Measurements from ENCODE around the gene DUXA.
"Not testable (repeated sequence)": the region's sequence is repeated elsewhere in the genome, so short reads cannot be mapped to it uniquely, and the experiment has no call there.

The DUXA gene

DNA sequence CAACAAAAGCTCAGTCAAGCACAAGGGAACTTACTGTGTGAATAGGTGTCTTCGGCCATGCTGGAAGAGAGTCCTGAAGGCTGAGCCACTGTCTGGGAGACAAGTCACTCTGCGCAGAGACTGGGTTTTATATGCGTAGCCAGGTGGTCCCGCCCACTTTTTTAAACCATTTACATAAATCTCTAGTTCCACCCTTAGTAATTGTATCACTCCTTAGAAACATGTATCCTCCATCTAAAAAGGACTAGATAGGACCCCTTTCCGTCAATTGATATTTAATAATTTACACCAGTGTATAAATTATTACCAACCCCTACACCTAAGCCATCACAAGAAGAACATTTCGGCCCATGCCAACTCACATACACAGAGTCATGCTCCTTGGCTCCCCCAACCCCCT, at the start of gene DUXA:
Gene DUXA, minus strand, starts transcription at position 101 of the 400 bp plus-strand sequence. Its CDS starts 42 bp downstream, at position 59.
- no peak for DNase-seq (ENCODE audit: low read depth)

DNA sequence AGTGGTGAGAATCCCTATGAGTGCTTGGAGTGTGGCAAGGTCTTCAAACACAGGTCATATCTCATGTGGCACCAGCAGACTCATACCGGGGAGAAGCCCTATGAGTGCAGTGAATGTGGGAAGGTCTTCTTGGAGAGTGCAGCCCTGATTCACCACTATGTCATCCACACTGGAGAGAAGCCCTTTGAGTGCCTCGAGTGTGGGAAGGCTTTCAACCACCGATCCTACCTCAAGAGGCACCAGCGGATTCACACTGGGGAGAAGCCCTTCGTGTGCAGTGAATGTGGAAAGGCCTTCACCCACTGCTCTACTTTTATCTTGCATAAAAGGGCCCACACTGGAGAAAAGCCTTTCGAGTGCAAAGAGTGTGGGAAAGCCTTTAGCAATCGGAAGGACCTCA, 44.8 kb upstream of the DUXA start:
- DNase-seq (ENCODE audit: low read depth) = no peak

DNA sequence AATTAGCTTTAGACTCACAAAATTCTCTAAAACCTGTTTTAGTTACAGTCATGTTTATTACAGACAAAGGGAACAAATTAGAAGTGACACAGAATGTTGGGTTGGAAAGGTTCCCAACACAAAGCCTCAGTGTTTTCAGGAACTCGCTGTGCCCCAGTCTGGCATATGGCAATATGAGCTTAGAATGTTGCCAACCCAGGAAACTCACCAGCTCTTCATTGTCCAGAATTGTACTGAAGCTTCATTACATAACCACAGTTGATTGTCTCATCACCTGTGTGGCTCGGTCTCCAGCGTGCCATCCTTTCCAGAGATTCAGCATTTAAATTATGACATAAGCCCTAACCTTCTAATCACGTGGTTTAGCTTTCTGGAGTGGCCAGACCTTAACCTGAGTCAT, 43.1 kb upstream of the DUXA start:
- DNase-seq (ENCODE audit: low read depth) = no peak

DNA sequence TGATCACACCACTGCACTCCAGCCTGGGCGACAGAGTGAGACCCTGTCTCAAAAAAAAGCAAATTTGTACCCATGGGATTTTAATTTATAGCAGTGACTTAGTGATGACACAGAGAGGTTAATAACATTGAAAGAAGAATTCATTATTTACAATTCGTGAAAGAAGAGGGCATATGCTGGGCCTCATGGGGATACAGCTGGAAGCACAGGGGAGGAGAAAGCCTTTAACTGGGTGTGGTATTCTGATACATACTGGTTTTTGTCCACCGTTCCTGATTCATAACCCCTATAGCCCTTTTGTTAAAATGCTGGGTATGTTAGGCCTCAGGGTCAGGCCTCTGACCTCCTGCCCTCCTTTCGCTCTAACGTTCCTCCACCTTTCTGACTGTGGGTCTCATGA, 34.9 kb upstream of the DUXA start:
- DNase-seq (ENCODE audit: low read depth) = no peak

DNA sequence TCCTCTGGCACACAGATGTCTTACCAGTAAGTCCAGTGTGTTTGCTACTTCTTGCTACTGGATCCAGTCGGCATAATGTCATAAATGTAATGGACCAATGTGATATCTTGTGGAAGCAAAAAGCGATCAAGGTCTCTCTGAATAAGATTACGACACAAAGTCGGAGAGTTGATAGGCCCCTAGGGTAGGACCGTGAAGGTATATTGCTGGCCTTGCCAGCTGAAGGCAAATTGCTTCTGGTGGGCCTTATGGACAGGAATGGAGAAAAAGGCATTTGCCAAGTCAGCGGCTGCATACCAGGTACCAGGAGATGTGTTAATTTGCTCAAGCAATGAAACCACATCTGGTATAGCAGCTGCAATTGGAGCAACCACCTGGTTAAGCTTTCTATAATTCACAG, 30.6 kb upstream of the DUXA start:
- not testable (repeated sequence) for DNase-seq (ENCODE audit: low read depth)

DNA sequence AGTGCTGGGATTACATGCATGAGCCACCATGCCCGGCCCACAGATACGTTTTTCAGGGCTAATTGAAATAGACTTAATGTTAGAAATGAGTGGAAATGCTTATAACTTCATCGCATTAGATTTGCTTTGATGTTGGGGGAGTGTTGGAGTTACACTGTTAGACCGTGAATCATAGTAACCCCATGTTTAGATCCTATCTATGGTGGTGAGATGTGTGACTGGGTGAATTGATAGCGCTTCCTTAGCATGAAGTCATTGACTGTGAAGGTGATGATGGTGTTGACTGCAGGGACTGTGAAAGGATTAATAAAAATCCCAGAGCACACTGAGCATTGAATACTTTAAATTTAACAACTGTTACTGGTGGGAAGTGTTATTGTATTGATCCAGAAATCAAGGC, 25.7 kb upstream of the DUXA start:
- DNase-seq (ENCODE audit: low read depth) = no peak

DNA sequence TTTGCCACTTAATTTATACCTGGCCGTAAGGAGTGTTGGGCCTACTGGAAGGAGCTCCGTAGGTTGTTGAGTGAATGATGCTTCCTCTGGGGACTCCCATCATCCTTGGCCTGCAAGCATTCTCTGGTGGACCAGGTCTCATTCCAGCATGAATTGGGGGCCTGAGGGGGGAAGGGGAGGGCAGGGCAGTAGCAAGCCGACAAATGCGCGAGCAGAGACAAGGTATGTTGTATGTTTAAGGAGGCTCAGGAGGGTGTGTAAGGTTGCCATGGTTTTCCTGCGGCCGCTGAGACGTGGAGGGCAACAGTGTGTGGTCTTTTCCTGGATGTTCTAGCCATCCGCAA, 24.8 kb upstream of the DUXA start:
- no peak for DNase-seq (ENCODE audit: low read depth)

DNA sequence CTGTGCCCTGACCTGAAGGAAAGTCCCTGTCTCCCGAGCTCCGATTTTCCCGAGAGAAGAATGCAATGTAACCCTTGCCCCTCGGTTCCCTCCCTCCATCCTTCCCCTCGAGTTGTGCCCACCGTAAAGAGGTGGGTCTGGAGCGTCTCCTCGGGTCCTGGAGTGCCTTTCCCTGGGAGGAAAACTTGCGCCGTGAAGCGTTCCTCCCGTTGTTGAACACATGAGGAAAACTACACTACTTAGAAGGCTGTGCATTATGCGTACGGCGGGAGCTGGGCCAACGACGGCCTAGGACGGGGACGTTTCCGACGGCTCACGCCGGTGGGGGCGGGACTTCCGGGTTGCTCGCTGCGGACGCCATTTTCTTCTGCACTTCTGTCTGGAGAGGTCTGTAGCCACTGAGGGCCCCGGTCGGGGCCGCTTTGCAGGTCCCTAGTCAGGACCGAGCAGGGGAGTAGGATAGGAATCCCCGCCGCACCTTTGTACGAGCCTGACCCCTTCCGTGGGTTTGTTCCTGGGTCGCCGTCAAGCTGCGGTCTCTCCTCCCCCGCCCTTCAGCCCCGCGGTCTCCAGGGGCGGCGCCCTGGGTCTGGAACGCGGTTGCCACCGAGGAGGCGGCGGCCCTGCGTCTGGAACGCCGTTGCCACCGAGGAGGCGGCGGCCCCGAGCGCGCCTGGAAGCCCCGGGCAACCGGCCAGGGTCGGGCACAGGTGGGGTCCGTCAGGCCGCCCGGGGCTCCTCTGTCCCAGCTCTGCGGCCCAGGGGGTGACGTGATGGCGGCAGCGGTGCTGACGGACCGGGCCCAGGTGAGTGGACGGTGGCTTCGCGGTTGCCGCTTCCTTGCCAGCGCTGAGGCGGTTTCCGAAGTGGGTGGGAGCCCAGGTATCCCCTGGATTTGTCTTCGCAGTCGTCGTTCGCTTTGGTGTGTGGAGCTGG, 24.1 kb upstream of the DUXA start, which contains the start of gene ZNF264:
Gene ZNF264, plus strand, starts transcription at position 360 of the 936 bp plus-strand sequence. Its CDS starts 414 bp downstream, at position 774.
- DNase-seq (ENCODE audit: low read depth) = peak; percentile 68

DNA sequence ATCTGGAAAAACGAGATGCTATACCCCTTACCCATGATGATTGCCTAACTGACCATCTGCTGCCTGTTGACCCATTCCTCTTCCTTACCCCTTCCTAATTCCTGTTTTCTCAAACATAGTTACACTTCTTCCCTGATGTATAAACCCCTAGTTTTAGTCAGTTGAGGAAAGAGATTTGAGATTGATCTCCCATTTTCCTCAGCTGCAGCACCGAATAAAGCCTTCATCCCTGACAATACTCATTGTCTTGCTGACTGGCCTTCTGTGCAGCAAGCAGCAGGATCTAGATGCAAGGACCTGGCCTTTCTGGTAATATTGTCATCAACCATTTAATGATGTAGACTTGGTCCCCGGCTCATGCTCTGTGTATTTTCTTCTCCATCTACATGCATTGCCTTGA, 23.0 kb upstream of the DUXA start:
- DNase-seq (ENCODE audit: low read depth) = no peak

DNA sequence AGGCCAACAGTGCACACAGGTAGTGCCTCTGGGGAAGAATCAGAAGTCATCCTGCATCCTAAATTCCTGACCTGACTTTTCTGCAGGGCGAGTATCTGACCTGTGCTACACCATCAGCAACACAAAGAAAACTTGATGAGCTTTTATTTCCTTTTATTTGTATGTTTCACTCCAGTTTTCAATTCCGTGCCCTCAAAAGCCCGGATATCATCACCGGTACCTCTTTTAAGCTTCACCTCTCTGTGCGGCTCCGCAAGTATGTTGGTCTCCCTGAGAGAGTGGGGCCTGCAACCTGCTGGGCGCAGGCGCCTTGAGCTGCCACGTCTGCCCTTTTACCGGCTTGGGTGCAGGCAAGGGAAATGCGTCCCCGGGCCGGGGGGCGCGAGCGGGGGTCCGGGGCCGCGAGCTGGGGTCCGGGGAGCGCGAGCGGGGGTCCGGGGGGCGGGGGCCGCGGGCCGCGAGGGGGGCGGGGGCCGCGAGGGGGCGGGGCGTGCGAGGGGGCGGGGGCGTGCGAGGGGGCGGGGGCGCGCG, 4.3 kb upstream of the DUXA start:
- peak; percentile 18 for DNase-seq (ENCODE audit: low read depth)

DNA sequence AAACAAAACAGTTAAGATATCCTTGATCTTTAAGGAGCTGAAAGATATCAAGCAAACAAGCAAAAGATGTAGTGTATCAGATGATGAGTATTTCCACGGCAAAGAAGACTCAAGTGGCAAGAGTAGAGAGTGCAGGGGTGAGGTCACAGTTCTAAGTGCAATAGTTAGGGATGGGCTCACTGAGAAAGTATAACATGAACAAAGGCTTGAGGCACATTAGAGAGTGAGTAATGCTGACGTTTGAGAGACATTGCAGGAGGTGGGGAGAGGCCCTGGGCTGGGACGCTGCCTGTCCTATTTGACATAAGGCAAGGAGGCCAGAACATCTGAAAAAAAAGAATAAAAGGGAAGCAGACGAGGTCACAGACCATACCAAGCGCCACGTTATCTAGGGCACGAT, 1.4 kb downstream of the DUXA start:
- no peak for DNase-seq (ENCODE audit: low read depth)

DNA sequence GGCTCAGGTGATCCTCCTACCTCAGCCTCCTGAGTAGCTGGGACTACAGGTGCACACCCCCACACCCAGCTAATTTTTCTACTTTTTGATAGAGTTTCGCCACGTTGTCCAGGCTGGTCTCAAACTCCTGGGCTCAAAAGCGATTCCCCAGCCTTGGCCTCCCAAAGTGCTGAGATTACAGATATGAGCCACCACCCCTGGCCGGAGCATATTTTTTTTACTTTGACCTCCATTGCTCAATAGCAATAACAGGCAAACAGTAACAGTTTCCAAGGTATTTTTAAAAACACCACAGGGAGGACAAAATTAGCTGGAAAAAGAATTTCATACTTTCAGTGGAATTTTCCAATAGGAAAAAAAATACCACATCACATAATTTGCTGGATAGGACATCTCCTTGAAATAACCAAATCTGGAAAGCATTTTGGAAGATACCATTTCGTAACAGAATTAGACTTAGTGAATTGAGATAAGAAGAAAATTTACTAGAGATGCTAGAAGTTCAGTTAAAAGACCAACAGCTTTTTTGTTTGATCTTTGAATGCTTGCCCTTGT, 5.2 kb downstream of the DUXA start:
- no peak for DNase-seq (ENCODE audit: low read depth)

DNA sequence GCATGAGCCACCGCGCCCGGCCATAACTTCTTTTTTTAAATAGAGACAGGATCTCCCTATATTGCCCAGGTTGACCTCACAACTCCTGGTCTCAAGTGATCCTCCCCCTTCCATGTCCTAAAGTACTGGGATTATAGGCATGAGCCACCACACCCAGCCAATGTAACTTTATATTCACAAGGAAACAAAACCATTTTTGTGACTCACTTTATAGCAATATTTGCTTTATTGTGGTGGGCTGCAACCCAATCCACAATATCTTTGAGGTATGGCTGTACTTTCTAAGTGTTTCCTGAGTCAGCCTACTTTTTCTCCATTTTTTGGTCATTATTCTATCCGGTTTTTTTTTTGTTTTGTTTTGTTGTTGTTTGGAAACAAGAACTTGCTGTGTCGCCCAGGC, 14.4 kb downstream of the DUXA start:
- DNase-seq (ENCODE audit: low read depth) = no peak

DNA sequence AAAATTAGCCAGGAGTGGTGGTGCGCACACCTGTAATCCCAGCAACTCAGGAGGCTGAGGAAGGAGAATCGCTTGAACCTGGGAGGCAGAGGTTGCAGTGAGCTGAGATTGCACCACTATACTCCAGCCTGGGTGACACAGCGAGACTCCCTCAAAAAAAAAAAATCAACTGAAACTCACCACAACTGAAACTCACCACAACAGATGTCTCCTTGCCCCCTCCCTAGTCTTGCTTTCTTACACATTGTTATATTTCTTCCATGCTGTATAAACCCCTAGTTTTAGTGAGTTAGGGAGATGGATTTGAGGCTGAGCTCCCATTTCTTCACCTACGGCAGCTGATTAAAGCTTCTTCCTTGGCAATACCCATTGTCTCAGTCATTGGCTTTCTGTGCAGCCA, 25.6 kb downstream of the DUXA start:
- DNase-seq (ENCODE audit: low read depth) = no peak

DNA sequence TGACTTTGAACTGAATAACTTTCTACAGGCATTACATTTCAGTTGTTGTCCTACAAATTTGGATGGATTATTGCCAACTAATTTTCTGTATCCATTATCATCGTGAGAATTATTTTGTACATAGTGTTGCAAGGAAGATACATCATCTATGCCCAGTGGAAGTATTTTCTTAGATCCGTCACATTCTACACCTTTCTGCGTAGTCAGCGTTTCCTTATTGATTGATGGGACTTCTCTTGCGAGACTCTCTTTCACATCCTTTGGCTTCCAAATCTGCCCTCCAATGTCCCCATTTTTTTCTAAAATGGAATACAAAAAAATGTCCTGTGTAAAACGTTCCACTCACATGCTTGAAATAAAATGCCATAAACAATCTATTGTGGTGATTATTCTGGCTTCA, 31.5 kb downstream of the DUXA start:
- no peak for DNase-seq (ENCODE audit: low read depth)

DNA sequence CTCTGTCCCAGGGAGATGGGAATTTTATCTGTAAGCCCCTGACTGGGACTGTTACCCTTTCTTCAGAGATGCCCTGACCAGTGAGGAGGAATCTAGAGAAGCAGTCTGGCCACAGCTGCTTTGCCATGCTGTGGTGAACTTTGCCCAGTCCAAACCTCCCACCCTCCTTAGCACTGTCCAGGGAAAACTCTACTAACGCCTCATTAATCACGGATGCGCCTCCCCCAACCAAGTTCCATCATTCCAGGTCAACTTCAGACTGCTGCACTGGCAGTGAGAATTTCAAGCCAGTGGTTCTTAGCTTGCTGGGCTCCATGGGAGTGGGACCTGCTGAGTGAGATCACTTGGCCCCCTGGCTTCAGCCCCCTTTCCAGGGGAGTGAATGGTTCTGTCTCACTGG, 39.9 kb downstream of the DUXA start:
- not testable (repeated sequence) for DNase-seq (ENCODE audit: low read depth)

DNA sequence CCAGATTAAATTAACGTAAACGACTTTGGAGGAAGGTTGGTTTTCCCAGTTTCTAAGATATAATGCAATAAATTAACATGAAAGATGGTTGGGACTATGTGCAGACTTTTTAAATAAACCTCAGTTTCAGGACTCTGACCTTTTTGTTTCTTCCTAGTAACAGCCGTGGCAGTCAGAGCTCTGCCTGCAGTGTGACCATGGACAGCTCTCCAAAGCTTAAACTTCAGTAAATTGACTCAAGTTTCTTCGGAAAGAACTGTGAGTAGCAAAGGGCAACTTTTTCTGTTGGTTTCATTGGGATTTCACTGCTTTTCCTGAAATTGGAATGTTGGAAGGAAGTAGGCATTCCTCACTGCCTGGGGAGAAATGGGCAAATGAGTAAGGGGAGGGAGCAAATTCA, 43.4 kb downstream of the DUXA start:
- DNase-seq (ENCODE audit: low read depth) = no peak

DNA sequence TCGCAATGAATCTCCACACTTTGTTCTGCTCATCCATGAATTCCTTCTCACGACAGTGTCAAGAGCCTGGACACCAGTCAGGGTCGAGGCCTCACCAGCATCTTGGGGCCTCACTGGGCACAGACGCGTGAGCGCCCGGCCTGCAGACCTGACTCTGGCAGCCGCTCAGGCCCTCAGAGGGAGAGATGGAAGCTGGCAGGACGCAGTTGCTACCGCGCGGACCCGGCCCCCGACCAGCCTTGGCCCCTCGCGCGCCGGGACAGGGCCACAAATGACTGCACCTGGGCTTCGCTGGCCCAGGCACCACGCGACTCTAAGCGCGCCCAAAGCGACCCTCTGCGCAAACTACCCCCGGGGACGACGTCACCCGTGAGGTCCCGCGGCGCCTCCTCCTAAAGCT, 48.4 kb downstream of the DUXA start:
- DNase-seq (ENCODE audit: low read depth) = no peak

DNA sequence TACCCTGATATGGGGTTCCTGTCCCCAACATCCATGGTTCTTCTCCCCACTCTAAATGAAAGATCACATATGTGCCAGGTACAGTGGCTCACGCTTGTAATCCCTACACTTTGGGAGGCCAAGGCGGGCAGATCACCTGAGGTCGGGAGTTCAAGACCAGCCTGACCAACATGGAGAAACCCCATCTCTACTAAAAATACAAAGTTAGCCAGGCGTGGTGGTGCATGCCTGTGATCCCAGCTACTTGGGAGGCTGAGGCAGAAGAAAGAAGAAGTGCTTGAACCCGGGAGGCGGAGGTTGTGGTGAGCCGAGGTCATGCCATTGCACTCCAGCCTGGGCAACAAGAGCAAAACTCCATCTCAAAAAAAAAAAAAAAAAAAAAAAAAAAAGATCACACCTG, 53.8 kb downstream of the DUXA start:
- DNase-seq (ENCODE audit: low read depth) = not testable (repeated sequence)

DNA sequence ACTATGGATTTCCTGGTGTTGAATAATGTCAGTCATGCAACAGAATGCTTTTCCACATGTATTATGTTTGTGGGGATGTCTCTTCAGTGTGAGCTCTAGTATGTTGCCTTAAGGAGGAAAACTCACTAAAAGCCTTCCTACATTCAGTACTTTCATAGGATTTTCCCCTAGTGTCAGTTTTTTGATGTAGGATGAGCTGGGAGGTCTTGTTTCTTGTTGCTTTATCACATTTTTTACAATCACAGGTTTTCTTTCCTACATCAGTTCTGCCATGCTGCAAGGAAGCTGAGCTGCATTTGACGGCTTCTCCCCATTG, 56.0 kb downstream of the DUXA start:
- DNase-seq (ENCODE audit: low read depth) = no peak

DNA sequence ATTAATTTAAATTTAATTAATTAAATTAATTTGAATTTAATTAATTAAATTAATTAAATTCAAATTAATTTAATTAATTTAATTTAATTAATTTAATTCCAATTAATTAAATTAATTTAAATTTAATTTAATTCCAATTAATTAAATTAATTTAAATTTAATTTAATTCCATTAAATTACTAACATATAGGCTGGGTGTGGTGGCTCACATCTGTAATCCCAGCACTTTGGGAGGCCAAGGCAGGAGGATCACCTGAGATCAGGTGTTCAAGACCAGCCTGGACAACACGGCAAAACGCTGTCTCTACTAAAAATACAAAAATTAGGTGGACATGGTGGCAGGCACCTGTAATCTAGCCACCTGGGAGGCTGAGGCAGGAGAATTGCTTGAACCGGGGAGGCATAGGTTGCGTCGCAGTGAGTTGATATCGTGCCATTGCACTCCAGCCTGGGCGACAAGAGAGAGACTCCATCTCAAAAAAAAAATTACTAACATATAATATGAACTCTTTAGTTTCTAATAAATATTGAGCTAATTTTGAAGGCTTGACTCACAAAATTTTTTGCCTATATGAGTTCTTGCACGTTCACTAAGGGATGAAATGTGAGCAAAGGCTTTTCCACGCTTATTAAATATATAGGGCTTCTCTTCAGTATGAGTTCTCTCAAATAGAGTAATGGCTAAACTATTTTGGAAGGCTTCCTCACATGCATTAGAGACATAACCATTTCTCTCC, 56.5 kb downstream of the DUXA start:
- no peak for DNase-seq (ENCODE audit: low read depth)

DNA sequence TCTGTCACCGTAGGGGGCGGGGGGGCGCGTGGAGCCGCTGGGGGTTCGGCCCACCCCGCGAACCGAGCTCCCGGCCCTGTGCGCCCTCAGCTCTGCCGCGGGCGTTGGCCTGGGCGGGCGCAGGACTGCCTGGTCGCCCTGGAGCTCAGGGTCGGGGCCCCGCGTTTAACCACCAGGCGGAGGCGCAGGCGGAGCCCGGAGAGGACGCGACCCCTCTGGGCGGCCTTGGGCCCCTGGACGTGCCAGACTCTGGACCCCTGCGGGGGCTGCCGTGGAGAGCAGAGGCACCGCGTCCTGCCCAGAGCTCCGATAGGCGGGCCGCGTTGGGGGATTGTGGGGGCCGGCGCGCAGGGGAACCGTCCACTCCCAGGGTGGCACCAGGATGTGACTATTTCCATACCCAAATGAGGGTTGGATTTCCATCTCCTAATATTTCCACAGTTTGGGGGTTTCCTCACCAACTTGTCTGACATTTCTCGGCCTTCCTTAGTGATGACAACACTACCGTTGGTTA, 60.5 kb downstream of the DUXA start:
- no peak for DNase-seq (ENCODE audit: low read depth)
